ENCODE measurements around the gene FEZ2.

The FEZ2 gene

DNA sequence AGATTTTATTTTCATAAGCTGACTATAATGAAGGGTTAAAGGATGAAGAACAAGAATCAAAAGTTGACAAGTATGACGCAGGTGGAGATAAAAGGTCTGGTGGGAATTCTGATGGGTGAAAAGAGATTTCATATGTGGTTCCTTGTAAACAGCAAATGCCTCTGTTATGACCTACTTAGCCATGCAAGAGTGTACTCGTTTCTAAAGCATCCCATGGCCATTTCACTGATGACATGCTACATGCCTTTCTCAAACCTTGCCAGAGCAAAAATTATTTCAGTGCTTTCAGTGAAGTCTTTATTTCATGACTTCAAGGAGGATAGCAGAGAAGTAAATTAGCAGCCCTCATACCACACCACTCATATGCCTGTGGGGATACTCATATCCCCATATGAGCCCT, 71.7 kb downstream of the FEZ2 start:
- DNase-seq = no peak

DNA sequence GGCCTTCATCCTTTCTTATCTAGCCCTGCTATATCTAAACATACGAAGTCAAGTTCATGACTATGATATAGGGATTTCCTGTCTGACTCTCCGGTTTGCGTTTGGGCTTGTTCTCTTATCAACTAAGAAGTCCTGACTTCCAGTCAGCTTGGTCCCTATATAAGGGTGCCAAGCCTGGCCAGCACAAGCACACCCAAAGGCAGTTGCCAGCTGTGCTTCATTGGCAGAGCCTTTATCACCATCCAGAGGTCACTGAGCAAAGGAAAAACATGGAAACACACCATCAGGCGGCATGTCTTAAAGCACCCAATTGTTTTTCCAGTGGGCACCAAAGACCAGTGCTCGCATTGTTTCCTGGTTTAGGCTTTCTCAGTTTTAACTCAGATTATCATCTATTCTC, 72.7 kb downstream of the FEZ2 start:
- DNase-seq = no peak

DNA sequence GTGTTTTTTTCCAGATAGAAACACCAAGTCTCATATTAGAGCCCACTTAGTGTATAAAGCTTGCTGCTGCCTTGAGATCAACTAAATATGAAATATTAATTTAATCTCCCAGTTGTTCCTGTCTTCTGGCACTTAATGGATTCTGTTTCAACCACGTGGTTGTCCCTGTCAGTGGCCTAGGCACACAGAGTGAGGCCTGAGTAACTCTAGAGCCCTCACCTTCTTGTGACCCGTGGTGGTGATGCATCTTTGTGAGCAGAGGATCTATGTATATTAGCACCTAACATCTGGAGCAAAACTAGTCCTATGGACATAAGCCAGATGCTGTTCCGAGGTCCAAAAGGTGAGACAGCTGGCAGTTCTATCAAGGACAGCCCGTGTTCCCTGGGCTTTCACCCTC, 74.8 kb downstream of the FEZ2 start:
- DNase-seq = no peak

DNA sequence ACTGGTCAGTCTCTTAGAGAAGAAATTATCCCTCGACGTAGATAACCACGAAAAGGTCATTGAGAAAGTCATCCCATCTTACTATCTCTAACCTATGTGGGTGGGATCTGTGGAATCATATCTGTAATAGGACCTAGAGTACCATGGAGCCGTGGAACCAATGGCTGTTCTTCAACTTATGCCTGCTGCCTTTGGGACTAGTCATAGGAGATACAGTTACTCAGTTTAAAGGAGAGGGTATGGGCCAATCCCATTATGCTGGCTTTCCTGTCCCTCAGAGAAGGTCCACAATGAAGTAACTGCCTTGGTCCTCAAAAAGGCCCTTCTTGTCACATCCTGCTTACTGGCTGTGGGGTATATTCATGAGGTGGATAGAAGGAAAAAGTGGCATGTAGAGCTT, 77.5 kb downstream of the FEZ2 start:
- DNase-seq = no peak

DNA sequence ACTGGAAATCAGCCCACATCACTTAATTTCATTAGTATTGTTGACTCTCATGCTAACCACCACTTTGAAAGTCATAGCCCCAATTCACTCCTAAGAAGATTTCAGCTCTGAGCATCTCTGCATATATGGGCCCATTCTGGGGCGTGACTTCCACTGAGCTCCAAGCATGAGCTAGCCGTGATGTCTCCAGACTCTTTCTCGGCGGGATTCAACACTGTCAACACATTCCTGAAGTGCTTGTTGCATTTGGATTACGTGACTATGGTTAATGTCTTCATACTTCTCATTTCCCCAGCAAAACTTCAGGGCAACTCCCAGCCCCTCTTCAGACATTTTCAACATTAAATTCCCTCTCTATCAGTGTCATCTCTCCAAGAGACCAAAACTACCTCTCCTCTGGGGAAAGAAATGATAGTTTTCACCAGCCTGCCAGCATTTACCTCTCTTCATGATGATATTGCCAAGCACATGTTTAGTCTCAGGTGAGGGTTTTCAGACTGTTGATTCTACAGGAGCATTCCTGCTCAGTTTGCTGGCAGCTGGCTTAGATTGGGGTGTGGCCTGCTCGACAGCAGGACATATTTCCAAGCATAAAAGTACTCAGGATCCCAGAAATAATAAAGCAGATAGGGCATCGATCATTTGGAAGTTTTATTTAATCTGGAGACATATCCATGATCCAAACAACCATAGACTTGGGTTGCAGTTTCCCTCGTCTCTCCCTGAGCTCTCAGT, 81.7 kb downstream of the FEZ2 start:
- no peak for DNase-seq

DNA sequence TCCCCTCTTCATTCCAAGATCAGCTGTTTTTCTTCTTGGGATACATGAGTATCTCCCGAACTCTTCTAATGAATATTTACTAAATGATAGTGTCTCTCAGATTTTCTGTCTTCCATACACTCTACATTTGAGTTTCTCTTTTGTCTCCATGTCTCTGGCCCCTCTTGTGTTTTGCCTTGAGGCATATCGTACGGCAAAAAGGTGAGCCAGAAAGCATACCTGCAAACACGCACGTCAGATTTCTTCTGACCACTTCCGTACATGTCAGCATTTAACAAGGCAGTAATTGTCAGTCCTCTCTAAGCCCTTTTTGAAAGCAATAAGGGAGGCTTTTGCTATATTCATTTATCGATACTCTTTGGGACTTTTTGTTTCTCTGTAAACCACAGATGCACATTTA, 82.4 kb downstream of the FEZ2 start:
- DNase-seq = no peak

DNA sequence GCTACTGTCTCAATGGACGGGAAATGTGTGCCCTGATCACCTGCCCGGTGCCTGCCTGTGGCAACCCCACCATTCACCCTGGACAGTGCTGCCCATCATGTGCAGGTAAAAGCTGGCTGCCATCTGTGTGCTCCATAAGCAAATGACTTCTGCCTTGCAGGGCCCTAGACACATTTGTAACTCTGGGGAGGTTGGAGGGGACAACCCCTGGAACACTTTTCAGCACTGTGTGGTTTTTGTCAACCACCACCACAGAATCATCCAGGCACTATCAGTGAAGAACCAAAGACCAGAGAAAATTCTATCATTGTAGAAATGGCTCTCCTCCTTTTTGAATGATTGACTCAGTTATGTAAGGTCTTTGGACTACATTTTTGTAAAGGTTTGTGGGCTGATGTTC, 84.3 kb downstream of the FEZ2 start:
- DNase-seq = no peak

DNA sequence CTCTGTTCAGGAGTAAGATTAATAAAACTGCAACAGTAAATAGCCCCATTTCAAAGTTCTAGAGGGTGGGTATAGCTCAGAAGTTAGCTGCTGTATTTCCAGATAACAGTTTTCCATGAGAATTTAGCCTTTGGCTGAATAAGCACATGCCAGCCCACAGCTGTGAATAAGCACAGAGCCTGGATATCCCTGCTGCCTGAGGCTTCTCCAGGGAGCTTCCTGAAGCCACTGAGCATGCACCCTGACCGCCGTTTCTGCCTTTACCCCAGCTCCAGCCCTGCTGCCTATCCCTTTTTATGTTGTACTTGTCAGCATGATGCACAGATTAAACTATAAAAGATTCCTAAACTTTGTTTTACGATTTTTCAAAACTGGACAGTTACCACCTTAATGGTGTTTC, 85.3 kb downstream of the FEZ2 start:
- no peak for DNase-seq

DNA sequence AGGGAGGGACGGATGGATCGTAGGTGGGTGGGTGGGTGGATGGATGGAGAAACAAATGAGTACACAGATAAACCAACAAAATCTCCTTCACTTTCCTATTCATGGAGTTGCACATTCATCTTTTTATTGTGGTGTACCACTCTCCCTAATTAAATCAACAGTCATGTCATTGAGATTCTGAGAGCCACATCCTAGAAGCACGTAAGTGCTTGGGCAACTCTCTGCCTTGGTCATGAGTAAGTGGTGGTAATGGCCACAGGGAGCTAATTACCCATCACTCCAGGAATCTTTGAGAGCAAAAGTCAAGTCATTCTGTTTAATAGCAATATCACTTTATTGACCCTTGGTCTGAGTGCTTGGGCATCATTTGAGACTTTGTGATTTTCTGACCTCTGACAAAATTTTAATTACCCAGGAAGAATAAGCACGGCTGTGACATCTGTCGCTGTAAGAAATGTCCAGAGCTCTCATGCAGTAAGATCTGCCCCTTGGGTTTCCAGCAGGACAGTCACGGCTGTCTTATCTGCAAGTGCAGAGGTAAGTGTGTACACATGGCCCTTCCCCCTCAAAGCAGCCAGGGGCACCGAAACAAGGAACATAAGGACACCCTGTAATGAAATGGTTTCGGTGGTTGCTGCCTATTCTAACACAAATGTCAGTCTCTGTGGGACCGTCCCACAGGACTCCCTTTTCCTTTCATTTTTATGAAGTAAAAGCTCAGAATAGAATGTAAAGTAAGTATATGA, 85.9 kb downstream of the FEZ2 start:
- no peak for DNase-seq

DNA sequence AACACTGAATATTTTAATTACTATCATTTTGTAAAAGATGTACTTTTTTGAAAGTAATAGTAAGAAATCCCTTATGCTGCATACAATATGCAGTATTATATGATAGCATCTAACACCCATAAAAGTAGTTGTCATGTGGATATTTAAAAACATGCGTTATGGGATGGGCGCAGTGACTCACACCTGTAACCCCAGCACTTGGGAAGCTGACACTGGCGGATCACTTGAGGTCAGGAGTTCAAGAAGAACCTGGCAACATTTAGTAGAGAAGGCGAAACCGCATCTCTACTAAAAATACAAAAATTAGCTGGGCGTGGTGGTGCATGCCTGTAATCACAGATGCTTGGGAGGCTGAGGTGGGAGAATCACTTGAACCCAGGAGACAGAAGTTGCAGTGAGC, 88.9 kb downstream of the FEZ2 start:
- DNase-seq = no peak

DNA sequence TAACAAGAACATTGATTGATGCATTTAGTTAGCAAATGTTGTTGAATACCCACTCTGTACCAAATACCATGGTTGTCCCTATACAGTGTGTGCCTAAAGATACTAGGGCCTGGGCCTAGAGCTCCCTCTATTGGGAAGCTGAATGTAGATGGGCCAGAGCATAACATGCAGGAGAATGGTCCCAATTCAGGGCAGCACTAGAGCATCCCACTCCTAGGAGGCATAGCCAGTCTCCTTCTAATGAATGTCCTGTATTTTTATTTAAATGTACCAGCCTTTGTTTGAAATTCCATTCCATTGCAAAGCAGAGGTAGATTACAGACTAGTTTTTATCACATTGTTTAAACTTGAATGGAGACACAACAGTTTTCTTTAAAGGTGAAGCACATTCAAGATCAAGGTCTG, 90.6 kb downstream of the FEZ2 start:
- DNase-seq = no peak

Measured in 8988T (cell line).